ENCODE results near the gene NUP133. TPM values are rescaled to one million over a fixed set of nuclear protein-coding genes. Genes with fewer than 3 reads are reported as not detected.
"Not testable (repeated sequence)": the region's sequence is repeated elsewhere in the genome, so short reads cannot be mapped to it uniquely, and the experiment has no call there.

NUP133 gene
- total and polyA plus RNA-seq, 2 donors (not counting 1 experiment from before 2014, with no cell fraction given), result 10.5 to 50.5 TPM

GRCh38 chr1:229412810-229413209, 95.3 kb downstream of the NUP133 start:
- peaks cover 23% of the 10 kb centered on the region for H3K27me3 Mint-ChIP-seq
- H4K20me1 ChIP-seq (ENCODE audit: control insufficient read depth, insufficient read depth, low read length, poor library complexity, severe bottlenecking); H3K27ac Mint-ChIP-seq; H2AFZ ChIP-seq (ENCODE audit: insufficient read depth, low read depth, low read length, poor library complexity, severe bottlenecking); H3K9me3 ChIP-seq (ENCODE audit: control extremely low read depth in 1 of 3, control insufficient read depth in 2 of 3, insufficient read depth in 1 of 3, low read length in 2 of 3); H3K36me3 ChIP-seq (replicated peaks in 1 of 2; ENCODE audit: control extremely low read depth in 1 of 2, control insufficient read depth in 1 of 2, extremely low read depth in 1 of 2, insufficient read depth in 2 of 2, low read length in 1 of 2); H3K4me1 ChIP-seq (ENCODE audit: control insufficient read depth in 2 of 2, insufficient read depth in 2 of 2, low read length in 2 of 2); ATAC-seq (ENCODE audit: low read depth); intact Hi-C loops (cut with micrococcal nuclease); H3K9me3 Mint-ChIP-seq (ENCODE audit: insufficient read depth); POLR2A ChIA-PET; H3K4me1 Mint-ChIP-seq; H3K9ac ChIP-seq (ENCODE audit: low read length); H3K4me2 ChIP-seq (replicated peaks; ENCODE audit: low read depth, low read length, poor library complexity, severe bottlenecking); H3K27ac ChIP-seq (ENCODE audit: low read length in 2 of 2); DNase-seq; H3K4me3 ChIP-seq (ENCODE audit: control extremely low read depth in 1 of 5, extremely low read depth in 1 of 5, insufficient read depth in 1 of 5, low read depth in 2 of 5, low read length in 4 of 5); H3K4me3 Mint-ChIP-seq; H3K79me2 ChIP-seq (ENCODE audit: control insufficient read depth, insufficient read depth, low read length); CTCF ChIA-PET: not testable (repeated sequence)
- peaks cover 0 to 31% (median 11%) of the 10 kb centered on the region in 4 experiments for H3K27me3 ChIP-seq (replicated peaks in 1 of 4; ENCODE audit: control extremely low read depth in 1 of 4, control insufficient read depth in 3 of 4, insufficient read depth in 4 of 4, low read length in 3 of 4)
- WGBS (ENCODE audit: insufficient coverage), result 88% methylated on average over 3 of the region's 5 CpGs

GRCh38 chr1:229412056-229412455, 96.1 kb downstream of the NUP133 start:
- no peak overlapping the region for H3K4me3 ChIP-seq (ENCODE audit: control extremely low read depth in 1 of 5, extremely low read depth in 1 of 5, insufficient read depth in 1 of 5, low read depth in 2 of 5, low read length in 4 of 5)
- H3K4me1 Mint-ChIP-seq, result peaks cover 13% of the 10 kb centered on the region
- H3K9me3 Mint-ChIP-seq (ENCODE audit: insufficient read depth), result no peaks in the 10 kb centered on the region
- H2AFZ ChIP-seq (ENCODE audit: insufficient read depth, low read depth, low read length, poor library complexity, severe bottlenecking), result no peak overlapping the region
- H3K27ac Mint-ChIP-seq, result no peak overlapping the region
- TF ChIP-seq CTCF (IDR thresholded peaks at IDR 0.05) (no peak), EZH2 (IDR thresholded peaks at IDR 0.05; ENCODE audit: borderline replicate concordance, insufficient read depth, low read depth, low read length, poor library complexity, severe bottlenecking) (no peak)
- WGBS (ENCODE audit: insufficient coverage), result 90% methylated on average over 7 of the region's 7 CpGs
- ChIA-PET CTCF (no interaction called here), POLR2A (no interaction called here)
- H3K27ac ChIP-seq (ENCODE audit: low read length in 2 of 2), result no peak overlapping the region
- H4K20me1 ChIP-seq (ENCODE audit: control insufficient read depth, insufficient read depth, low read length, poor library complexity, severe bottlenecking), result no peaks in the 10 kb centered on the region
- no peak overlapping the region for H3K4me2 ChIP-seq (replicated peaks; ENCODE audit: low read depth, low read length, poor library complexity, severe bottlenecking)
- H3K4me1 ChIP-seq (ENCODE audit: control insufficient read depth in 2 of 2, insufficient read depth in 2 of 2, low read length in 2 of 2), result peaks cover 9 to 14% of the 10 kb centered on the region in 2 donors
- no peak overlapping the region for H3K9ac ChIP-seq (ENCODE audit: low read length)
- intact Hi-C loops (cut with micrococcal nuclease), result no loop called here
- H3K79me2 ChIP-seq (ENCODE audit: control insufficient read depth, insufficient read depth, low read length), result no peaks in the 10 kb centered on the region
- DNase-seq, result no peak
- H3K36me3 ChIP-seq (replicated peaks in 1 of 2; ENCODE audit: control extremely low read depth in 1 of 2, control insufficient read depth in 1 of 2, extremely low read depth in 1 of 2, insufficient read depth in 2 of 2, low read length in 1 of 2), result no peaks in the 10 kb centered on the region
- H3K27me3 Mint-ChIP-seq, result peaks cover 29% of the 10 kb centered on the region
- ATAC-seq (ENCODE audit: low read depth), result no peak
- peaks cover 0 to 38% (median 18%) of the 10 kb centered on the region in 4 experiments for H3K27me3 ChIP-seq (replicated peaks in 1 of 4; ENCODE audit: control extremely low read depth in 1 of 4, control insufficient read depth in 3 of 4, insufficient read depth in 4 of 4, low read length in 3 of 4)
- no peak overlapping the region for H3K4me3 Mint-ChIP-seq
- peaks cover 0 to 10% (median 0%) of the 10 kb centered on the region in 3 donors for H3K9me3 ChIP-seq (ENCODE audit: control extremely low read depth in 1 of 3, control insufficient read depth in 2 of 3, insufficient read depth in 1 of 3, low read length in 2 of 3)
